H1 (cell line): ENCODE data around the gene BAZ2A. TPM values are rescaled to one million over a fixed set of nuclear protein-coding genes. Genes with fewer than 3 reads are reported as not detected.

Source experiments
- NRF1 ChIP-seq: IDR thresholded peaks from 2 replicates; pipeline ENCODE4 v1.6.1; 2011; ENCODE audit warnings: mild to moderate bottlenecking, low read depth, low read length, improper control_type of control experiment
- SIN3A ChIP-seq, 2 experiments: IDR thresholded peaks in 1 of 2; conservative IDR thresholded peaks in 1 of 2; 2 replicates each; pipeline ENCODE4 v1.6.1; 2011 to 2012; ENCODE audit warnings: low read length in 2 of 2, improper control_type of control experiment in 1 of 2, low read depth in 1 of 2, mild to moderate bottlenecking in 1 of 2
- SP1 ChIP-seq: IDR thresholded peaks from 2 replicates; pipeline ENCODE4 v1.6.1; 2011; ENCODE audit warnings: low read depth, low read length
- TAF1 ChIP-seq: IDR thresholded peaks from 2 replicates; pipeline ENCODE4 v1.6.1; 2011; ENCODE audit warnings: mild to moderate bottlenecking, low read depth, low read length
- ZNF274 ChIP-seq: IDR thresholded peaks from 2 replicates; pipeline ENCODE4 v1.7.0; 2012; ENCODE audit warnings: low read length, borderline replicate concordance; ENCODE audit errors: extremely low read depth
- polyA plus RNA-seq, 7 experiments: library from polyadenylated mRNA; depleted of rRNA in 3 of 7; stranded (reverse) in 5 of 7; unstranded in 2 of 7; fragments of >200 nt in 5 of 7; fragments of 200-250 nt in 2 of 7; gene quantifications; 1 replicate in 5 of 7; 2 replicates in 1 of 7; 4 replicates in 1 of 7; pipeline versions ENCODE4 v1.2.1 to v1.2.3, GENCODE V29; 2011 to 2013; ENCODE audit warnings: missing spikeins in 2 of 7, mixed read lengths in 2 of 7
- total RNA-seq: library from RNA; stranded (reverse); fragmentation: NEBNext Ultra II Directional; extraction: Animal tissue kit (Norgen Biotek cat#: 25700); gene quantifications from 2 replicates; pipeline ENCODE4 v1.2.1, GENCODE V29; 2021
- TF ChIP-seq, protein P1 (sequence below): IDR thresholded peaks from 2 replicates; pipeline ENCODE4 v1.6.1; 2011; ENCODE audit warnings: low read depth, mild to moderate bottlenecking, low read length; ENCODE audit not compliant: insufficient read depth

Gene BAZ2A
- total and polyA plus RNA-seq, 2 of the 8 experiments (the other 6 are each of a cell fraction or from before 2014, with no cell fraction given), result 52.0 to 110 TPM

DNA sequence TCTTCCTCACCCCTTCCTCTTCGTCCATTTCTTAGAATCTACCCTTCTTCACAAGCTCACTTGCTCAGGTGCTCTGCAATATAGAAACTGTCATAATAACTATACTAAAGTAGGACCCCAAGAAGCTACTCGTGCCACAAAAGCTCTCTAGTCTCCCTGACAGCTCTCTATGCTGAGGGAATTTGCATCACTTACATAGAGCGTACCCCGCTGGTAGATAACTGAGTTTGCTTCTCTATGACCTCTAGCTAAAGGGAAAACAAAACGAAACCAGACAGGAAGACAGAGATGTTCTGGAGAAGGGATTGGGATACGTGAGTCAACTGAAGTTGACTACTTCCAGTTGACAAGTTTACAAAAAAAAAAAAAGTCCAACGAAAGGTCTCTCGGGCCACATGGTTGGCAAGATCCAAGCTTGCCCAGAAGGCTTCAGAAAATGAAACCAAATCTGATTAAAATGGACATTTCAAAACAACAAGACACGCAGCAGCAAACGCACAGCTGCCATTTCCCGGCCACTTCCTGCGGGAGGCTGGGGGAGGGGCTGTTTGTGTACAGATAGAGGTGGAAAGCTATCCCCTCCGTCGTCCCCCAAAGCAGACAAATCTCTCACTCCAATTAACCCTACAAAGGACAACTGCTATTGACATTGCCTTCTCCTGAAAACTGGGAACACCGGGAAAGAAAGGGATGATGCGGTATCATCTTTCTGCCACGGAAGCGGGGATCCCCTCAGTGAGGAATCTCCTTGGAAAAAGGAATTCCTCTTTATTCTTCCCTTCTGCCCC lies 1.3 kb downstream of the BAZ2A start (continued):
- peak; percentile 67 to 84; a peak in 1 of 4 replicates for TF ChIP-seq SIN3A (conservative IDR thresholded peaks at IDR 0.05 in 1 of 2, IDR thresholded peaks at IDR 0.05 in 1 of 2; ENCODE audit: low read depth in 1 of 2, low read length in 2 of 2)
- TF ChIP-seq SP1, result no peak
- 0 out of 2 replicates have a peak, but pooled peaks have one; percentile 33 for TF ChIP-seq TAF1
- TF ChIP-seq, protein P1, sequence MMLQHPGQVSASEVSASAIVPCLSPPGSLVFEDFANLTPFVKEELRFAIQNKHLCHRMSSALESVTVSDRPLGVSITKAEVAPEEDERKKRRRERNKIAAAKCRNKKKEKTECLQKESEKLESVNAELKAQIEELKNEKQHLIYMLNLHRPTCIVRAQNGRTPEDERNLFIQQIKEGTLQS, result no peak
- no peak for TF ChIP-seq NRF1
- TF ChIP-seq ZNF274, result no peak
